ENCODE measurements around the gene ATP6V0E2.

ATP6V0E2 gene

GRCh38 chr7:149849174-149849573, 24.6 kb upstream of the ATP6V0E2 start:
- H3K4me3 ChIP-seq (ENCODE audit: low read depth, low read length), result no peak overlapping the region
- in situ Hi-C loops (cut with HindIII; ENCODE audit: low sequenced_read_pairs), result no loop called here
- no peak for TF ChIP-seq CTCF (IDR thresholded peaks at IDR 0.05; ENCODE audit: low read depth, low read length, missing control alignments)
- DNase-seq (ENCODE audit: low read depth), result no peak

- in situ Hi-C loops (cut with HindIII; ENCODE audit: low sequenced_read_pairs), result no loop called here
- no peak overlapping the region for H3K4me3 ChIP-seq (ENCODE audit: low read depth, low read length)
- DNase-seq (ENCODE audit: low read depth), result no peak
- peak; percentile 20 for TF ChIP-seq CTCF (IDR thresholded peaks at IDR 0.05; ENCODE audit: low read depth, low read length, missing control alignments)
These were observed 23.7 kb upstream of the ATP6V0E2 start for GRCh38 chr7:149850007-149850594.

- in situ Hi-C loops (cut with HindIII; ENCODE audit: low sequenced_read_pairs), result no loop called here
- no peak for TF ChIP-seq CTCF (IDR thresholded peaks at IDR 0.05; ENCODE audit: low read depth, low read length, missing control alignments)
- no peak for DNase-seq (ENCODE audit: low read depth)
- H3K4me3 ChIP-seq (ENCODE audit: low read depth, low read length), result no peak overlapping the region
These were observed 23.1 kb upstream of the ATP6V0E2 start for GRCh38 chr7:149850716-149851115.

- DNase-seq (ENCODE audit: low read depth), result no peak
- no peak overlapping the region for H3K4me3 ChIP-seq (ENCODE audit: low read depth, low read length)
- no peak for TF ChIP-seq CTCF (IDR thresholded peaks at IDR 0.05; ENCODE audit: low read depth, low read length, missing control alignments)
- in situ Hi-C loops (cut with HindIII; ENCODE audit: low sequenced_read_pairs), result no loop called here
These were observed 22.3 kb upstream of the ATP6V0E2 start for GRCh38 chr7:149851449-149851848.

GRCh38 chr7:149853157-149853556, 20.6 kb upstream of the ATP6V0E2 start:
- no peak for DNase-seq (ENCODE audit: low read depth)
- in situ Hi-C loops (cut with HindIII; ENCODE audit: low sequenced_read_pairs), result no loop called here
- no peak for TF ChIP-seq CTCF (IDR thresholded peaks at IDR 0.05; ENCODE audit: low read depth, low read length, missing control alignments)
- H3K4me3 ChIP-seq (ENCODE audit: low read depth, low read length), result no peak overlapping the region

GRCh38 chr7:149854611-149855360, 19.0 kb upstream of the ATP6V0E2 start:
- TF ChIP-seq CTCF (IDR thresholded peaks at IDR 0.05; ENCODE audit: low read depth, low read length, missing control alignments), result no peak
- in situ Hi-C loops (cut with HindIII; ENCODE audit: low sequenced_read_pairs), result no loop called here
- no peak overlapping the region for H3K4me3 ChIP-seq (ENCODE audit: low read depth, low read length)
- DNase-seq (ENCODE audit: low read depth), result no peak
